GM19438 (cell line): ENCODE results near the gene CALCB.

Experiments used
- ATAC-seq: cut with Tn5 transposase; IDR thresholded peaks from one replicate; pipeline ENCODE4 v1.9.1; 2021; ENCODE audit warnings: low read depth; ENCODE audit not compliant: unreplicated experiment

The CALCB gene

GRCh38 chr11:15072551-15073143, 746 bp upstream of the CALCB start:
- ATAC-seq = no peak

GRCh38 chr11:15074206-15075161, 1.1 kb downstream of the CALCB start:
- ATAC-seq = peak; percentile 94

GRCh38 chr11:15075162-15075526, 1.8 kb downstream of the CALCB start:
- ATAC-seq = no peak

GRCh38 chr11:15091175-15091574, 17.8 kb downstream of the CALCB start:
- ATAC-seq = no peak

- ATAC-seq = no peak
Measured at GRCh38 chr11:15091625-15092024, 18.2 kb downstream of the CALCB start.

DNA sequence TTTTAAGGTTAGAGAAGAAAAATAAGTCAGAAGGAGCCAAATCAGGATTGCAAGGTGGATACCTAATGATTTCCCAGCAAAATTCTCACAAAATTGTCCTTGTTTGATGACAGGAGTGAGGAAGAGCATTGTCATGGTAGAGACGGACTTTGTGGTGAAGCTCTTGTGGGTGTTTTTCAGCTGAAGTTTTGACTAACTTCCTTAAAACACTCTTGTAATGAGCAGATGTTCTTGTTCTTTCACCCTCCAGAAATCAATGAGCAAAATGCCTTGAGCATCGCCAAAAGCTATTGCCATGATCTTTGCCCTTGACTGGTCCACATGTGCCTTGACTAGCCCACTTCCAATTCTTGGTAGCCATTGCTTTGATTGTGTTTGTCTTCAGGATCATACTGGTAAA, 20.0 kb downstream of the CALCB start:
- ATAC-seq = no peak

- ATAC-seq = no peak
Measured at GRCh38 chr11:15095736-15096228, 22.4 kb downstream of the CALCB start.

- no peak for ATAC-seq
Measured at GRCh38 chr11:15097411-15097810, 24.0 kb downstream of the CALCB start.

- ATAC-seq = no peak
Measured at GRCh38 chr11:15099267-15099666, 25.9 kb downstream of the CALCB start.

- ATAC-seq = peak; percentile 94
Measured at GRCh38 chr11:15101072-15101709, 27.8 kb downstream of the CALCB start.

DNA sequence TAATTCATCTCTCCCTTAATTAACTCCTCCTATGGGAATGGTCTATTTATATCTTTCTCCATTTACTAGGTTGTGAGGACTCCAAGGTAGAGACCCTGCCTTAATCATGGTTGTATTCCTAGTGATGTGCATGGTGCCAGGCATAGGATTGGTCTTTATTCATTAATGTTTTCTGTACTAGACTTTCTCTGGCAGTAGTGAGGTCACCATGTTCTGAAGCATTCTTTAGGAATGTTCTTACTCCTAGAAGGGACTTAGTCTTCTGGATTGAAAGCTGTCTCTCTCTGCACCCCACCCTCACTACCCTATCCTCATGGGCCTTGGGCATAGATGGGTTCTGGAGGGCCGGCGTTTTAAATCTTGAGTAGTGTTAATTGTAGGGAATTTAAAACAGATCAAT, 30.8 kb downstream of the CALCB start:
- no peak for ATAC-seq

DNA sequence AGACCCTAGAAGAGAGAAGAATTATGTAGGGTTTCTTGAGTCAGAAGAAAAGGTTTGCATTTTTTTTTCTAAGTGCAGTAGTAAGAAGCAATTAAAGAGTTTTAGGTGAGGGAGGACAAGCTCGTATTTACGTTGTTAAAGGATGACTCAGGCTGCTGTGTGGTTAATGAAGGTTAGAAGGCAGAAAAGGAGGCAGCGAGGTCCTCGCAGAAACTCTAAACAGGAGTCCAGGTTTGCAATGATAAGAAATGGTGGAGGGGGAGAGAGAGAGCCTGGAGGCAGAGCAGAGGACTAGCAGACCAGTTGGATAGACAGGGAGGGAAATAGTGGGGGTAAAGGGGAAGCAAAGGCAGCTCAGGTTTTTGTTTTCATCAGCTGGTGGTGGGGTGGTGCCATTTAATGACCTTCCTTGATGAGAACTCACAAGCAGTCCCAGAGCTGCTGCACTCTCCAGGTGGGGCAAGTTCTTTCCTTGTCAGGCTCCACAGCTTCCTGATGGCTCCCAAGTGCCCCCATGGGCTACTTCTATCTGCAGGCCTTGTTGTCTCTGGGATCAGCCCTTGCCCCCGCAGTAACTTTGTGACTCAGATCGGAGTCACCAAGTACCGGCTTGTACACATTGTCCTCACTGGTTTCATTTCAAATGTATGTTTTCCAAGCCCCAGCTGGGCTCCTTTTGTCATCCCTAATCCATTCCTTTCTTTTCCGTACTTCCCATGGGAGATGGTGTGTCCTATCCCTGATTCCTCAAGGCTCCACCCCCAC, 33.0 kb downstream of the CALCB start:
- no peak for ATAC-seq

- ATAC-seq = peak; percentile 67
Measured at GRCh38 chr11:15107730-15108515, 34.5 kb downstream of the CALCB start.

GRCh38 chr11:15108592-15109130, 35.3 kb downstream of the CALCB start:
- no peak for ATAC-seq

- no peak for ATAC-seq
Measured at GRCh38 chr11:15109602-15110001, 36.2 kb downstream of the CALCB start.

DNA sequence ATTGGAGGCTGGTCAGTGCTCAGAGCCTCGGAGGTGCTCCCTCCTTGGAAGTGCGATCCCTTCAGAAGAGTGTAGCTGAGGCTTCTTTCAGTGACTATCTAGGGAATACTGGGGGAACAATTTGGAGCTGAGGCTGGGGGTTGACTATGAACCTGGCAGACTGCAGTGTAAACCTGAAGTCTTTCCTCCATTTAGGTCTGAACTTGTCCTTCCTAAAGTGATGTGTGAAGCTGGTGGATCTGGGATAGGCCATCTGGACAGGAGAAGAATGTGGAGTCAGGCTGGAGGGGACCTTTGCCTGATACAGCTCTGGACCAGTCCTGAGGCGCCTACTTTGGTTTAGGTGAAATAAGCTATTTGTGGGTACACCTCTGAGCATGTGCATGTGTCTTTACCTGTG, 37.8 kb downstream of the CALCB start:
- no peak for ATAC-seq

DNA sequence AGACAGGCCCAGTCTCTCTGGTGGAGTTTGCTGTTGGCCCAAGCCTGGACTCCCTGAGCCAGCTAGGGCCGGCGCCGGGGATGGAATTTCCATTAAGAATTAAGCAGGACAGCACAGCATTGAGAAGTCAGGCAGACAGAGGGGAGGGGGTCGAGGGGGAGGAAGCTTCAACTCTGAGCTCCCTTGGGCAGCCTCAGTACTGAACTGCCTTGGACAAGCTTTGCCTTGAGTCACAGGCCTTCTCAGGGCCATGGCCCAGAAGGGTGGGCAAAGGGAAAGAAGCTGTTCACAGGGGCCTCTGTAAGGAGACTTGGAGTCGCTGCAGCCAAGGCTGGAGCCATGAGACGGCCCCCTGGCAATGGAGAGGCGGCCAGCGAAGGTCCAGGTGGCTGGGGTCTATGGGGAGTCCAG, 38.7 kb downstream of the CALCB start:
- no peak for ATAC-seq

- peak; percentile 91 for ATAC-seq
Measured at GRCh38 chr11:15113381-15113780, 40.0 kb downstream of the CALCB start.
